OCI-LY7 (cell line): Measurements from ENCODE around the gene CDH23. TPM values are rescaled to one million over a fixed set of nuclear protein-coding genes. Genes with fewer than 3 reads are reported as not detected.

Source experiments
- BruUV-seq: library from RNA; stranded (reverse); fragments of 400-500 nt; replicated peaks from 2 replicates; lab custom pipeline; 2021; lab: Mats Ljungman, UMichigan
- CTCF ChIA-PET: fragments of 300-600 bp; sonication (Branson Sonifier 250); formaldehyde crosslinking; loops from one replicate; lab custom pipeline; 2022; ENCODE audit warnings: antibody characterized with exemption; ENCODE audit not compliant: unreplicated experiment; lab: Charles Lee
- POLR2A ChIA-PET: fragments of 300-600 bp; sonication (Branson Sonifier 250); formaldehyde crosslinking; loops from one replicate; lab custom pipeline; 2022; ENCODE audit warnings: antibody characterized with exemption; lab: Charles Lee
- DNase-seq: peaks from one replicate; pipeline ENCODE4 v3.0.0-alpha.2; 2015; ENCODE audit warnings: low spot score
- H2AFZ ChIP-seq: fragments of 200-600 bp; sonication (generic), shearing (Covaris generic); 2 replicates; pipeline ENCODE4 v1.6.1; 2014; ENCODE audit warnings: mild to moderate bottlenecking, antibody characterized with exemption, low read length, moderate library complexity
- H3K27ac ChIP-seq: fragments of 200-600 bp; sonication (generic); 2 replicates; pipeline ENCODE4 v1.5.1; 2014; ENCODE audit warnings: mixed run types, low read depth, mild to moderate bottlenecking, moderate library complexity, low read length, inconsistent platforms; ENCODE audit not compliant: poor library complexity, severe bottlenecking
- H3K36me3 ChIP-seq: fragments of 200-600 bp; sonication (generic); 2 replicates; pipeline ENCODE4 v1.6.1; 2014; ENCODE audit warnings: mild to moderate bottlenecking, antibody characterized with exemption, low read length, moderate library complexity, mixed read lengths; ENCODE audit not compliant: insufficient read depth
- H3K4me1 ChIP-seq: fragments of 200-600 bp; sonication (generic); 2 replicates; pipeline ENCODE4 v1.5.1; 2014; ENCODE audit warnings: mild to moderate bottlenecking, low read length; ENCODE audit not compliant: insufficient read depth, poor library complexity, severe bottlenecking
- H3K4me2 ChIP-seq: fragments of 200-600 bp; sonication (generic); 2 replicates; pipeline ENCODE4 v1.6.1; 2014; ENCODE audit warnings: mild to moderate bottlenecking, low read length
- H3K4me3 ChIP-seq: fragments of 200-600 bp; sonication (generic); 2 replicates; pipeline ENCODE4 v1.5.1; 2014; ENCODE audit warnings: mild to moderate bottlenecking, low read depth, low read length; ENCODE audit not compliant: poor library complexity, severe bottlenecking
- H3K79me2 ChIP-seq: fragments of 200-600 bp; sonication (generic); 2 replicates; pipeline ENCODE4 v1.6.1; 2016; ENCODE audit warnings: low read depth, mild to moderate bottlenecking, low read length, moderate library complexity, mixed read lengths; ENCODE audit not compliant: insufficient read depth
- H3K9me2 ChIP-seq: fragments of 200-600 bp; sonication (generic); 2 replicates; pipeline ENCODE4 v1.6.1; 2016; ENCODE audit warnings: mild to moderate bottlenecking, low read length, mixed read lengths; ENCODE audit not compliant: insufficient read depth
- H3K9me3 ChIP-seq: fragments of 200-600 bp; sonication (generic); 2 replicates; pipeline ENCODE4 v1.6.1; 2014; ENCODE audit warnings: mild to moderate bottlenecking, mixed run types, low read length, mixed read lengths
- H4K20me1 ChIP-seq: fragments of 200-600 bp; sonication (generic); 2 replicates; pipeline ENCODE4 v1.6.1; 2014; ENCODE audit warnings: mild to moderate bottlenecking, antibody characterized with exemption, low read length, moderate library complexity, mixed read lengths; ENCODE audit not compliant: insufficient read depth
- EZH2phosphoT487 ChIP-seq: fragments of 200-600 bp; sonication (generic); IDR thresholded peaks from 2 replicates; pipeline ENCODE4 v1.6.1; 2018; ENCODE audit warnings: low read depth, borderline replicate concordance, mild to moderate bottlenecking, mixed run types, antibody characterized with exemption, low read length, moderate library complexity, mixed read lengths
- intact Hi-C: fragments of 100-400 bp; cut with micrococcal nuclease; formaldehyde crosslinking; loops from one replicate; pipeline ENCODE4 v1.10.0; 2022; ENCODE audit not compliant: unreplicated experiment
- total RNA-seq, 2 experiments: library from RNA; depleted of rRNA in 1 of 2; stranded (reverse); fragments of >200 nt in 1 of 2; shearing (Covaris generic) in 1 of 2; gene quantifications; 2 replicates each; pipeline ENCODE4 v1.2.3, GENCODE V29; 2014 to 2022
- TF ChIP-seq, protein P1 (sequence below): fragments of 200-600 bp; sonication (generic); conservative IDR thresholded peaks from 2 replicates; pipeline ENCODE4 v1.5.1; 2014; ENCODE audit warnings: mild to moderate bottlenecking, antibody characterized with exemption, low read length, moderate library complexity, mixed read lengths

CDH23 gene
- total RNA-seq, 2 experiments from 2014 or later, result 0.92 to 9.9 TPM

DNA sequence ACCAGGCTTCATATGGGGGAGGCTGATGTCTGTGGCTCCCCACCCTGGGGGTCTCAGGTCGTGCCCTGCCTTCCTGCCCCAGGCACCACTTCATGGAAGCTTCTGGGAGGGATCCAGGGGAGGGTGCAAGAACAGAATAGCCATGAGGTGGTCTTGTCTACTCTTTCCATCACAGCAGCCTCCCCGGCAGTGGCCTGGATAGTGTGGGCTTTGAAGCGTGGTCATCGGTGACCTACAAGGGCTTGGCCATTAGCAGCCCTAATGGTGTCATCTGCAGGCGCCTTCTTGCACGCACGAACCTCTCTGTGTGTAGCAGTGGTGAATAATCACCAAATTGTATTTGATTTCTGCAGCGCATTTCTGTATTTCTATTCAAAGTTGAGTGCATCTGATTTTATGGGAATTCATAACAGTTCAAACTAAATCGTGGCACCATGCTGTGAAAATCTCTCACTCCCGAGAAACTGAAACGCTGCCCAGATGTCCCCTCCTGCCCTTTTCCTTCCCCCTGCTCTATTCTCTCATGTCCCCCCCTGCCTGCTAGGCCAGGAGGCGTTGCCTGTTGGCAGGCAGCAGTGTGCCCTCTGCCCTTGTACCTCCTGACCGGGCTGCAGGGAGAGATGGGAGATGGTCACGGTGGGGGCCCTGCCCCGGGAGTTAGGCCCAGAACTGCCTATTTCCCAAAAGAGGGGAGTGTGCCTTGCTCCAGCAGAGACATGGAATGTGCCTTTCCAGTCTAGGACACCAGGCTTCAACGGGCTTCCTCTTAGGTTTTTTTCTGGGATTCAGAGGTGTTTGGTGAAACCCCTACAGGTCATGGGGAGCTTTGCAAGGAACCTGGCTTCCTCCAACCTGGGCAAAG is 34.8 kb downstream of the CDH23 start:
- no peaks in the 10 kb centered on the region for H3K9me3 ChIP-seq
- H3K36me3 ChIP-seq, result no peaks in the 10 kb centered on the region
- no peak overlapping the region for H3K4me2 ChIP-seq
- H3K4me1 ChIP-seq, result no peaks in the 10 kb centered on the region
- POLR2A ChIA-PET, result no interaction called here
- H4K20me1 ChIP-seq, result no peaks in the 10 kb centered on the region
- no peaks in the 10 kb centered on the region for H3K79me2 ChIP-seq
- no peak overlapping the region for H3K27ac ChIP-seq
- CTCF ChIA-PET, result no interaction called here
- DNase-seq, result no peak
- H3K9me2 ChIP-seq, result no peaks in the 10 kb centered on the region
- no peak for TF ChIP-seq EZH2phosphoT487
- TF ChIP-seq, protein P1, sequence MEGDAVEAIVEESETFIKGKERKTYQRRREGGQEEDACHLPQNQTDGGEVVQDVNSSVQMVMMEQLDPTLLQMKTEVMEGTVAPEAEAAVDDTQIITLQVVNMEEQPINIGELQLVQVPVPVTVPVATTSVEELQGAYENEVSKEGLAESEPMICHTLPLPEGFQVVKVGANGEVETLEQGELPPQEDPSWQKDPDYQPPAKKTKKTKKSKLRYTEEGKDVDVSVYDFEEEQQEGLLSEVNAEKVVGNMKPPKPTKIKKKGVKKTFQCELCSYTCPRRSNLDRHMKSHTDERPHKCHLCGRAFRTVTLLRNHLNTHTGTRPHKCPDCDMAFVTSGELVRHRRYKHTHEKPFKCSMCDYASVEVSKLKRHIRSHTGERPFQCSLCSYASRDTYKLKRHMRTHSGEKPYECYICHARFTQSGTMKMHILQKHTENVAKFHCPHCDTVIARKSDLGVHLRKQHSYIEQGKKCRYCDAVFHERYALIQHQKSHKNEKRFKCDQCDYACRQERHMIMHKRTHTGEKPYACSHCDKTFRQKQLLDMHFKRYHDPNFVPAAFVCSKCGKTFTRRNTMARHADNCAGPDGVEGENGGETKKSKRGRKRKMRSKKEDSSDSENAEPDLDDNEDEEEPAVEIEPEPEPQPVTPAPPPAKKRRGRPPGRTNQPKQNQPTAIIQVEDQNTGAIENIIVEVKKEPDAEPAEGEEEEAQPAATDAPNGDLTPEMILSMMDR, result 0 out of 2 replicates have a peak, but pooled peaks have one; percentile 31
- H3K4me3 ChIP-seq, result no peak overlapping the region
- intact Hi-C loops, result no loop called here
- no peak overlapping the region for H2AFZ ChIP-seq
- no TSS peak for BruUV-seq

DNA sequence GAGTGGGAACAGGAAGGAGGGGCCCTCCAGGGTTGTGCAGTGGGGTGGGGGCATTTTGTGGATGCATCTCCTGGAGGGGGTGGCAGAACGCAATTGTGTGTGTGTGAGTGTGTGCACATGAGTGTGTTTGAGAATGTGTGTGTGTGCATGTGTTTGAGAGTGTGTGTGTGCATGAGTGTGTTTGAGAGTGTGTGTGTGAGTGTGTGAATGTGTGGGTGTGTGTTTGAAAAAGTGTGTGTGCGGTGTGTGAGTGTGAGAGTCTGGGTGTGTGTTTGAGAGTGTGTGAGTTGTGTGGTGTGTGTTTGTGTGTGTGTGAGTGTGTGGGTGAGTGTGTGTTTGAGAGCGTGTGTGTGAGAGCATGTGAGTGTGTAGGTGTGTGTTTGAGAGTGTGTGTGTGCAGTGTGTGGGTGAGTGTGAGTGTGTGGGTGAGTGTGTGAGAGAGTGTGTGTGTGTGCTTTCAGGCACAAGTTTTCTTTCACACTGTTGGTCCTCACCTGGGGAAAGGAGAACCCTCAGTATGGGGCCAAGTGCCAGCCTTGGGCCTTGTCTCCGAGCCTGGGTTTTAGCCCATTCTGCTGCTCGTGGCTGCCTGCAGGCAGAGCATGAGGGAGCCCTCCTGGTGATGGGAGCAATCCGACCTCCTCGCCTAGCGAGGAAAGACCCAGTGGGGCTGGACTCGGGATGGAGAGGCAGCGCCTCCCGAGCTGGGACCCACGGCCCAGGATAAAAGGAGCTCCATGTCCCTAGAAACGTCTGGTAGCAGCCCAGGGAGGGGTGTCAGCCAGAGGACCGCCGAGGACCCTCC is 35.6 kb downstream of the CDH23 start:
- no peaks in the 10 kb centered on the region for H4K20me1 ChIP-seq
- H3K4me3 ChIP-seq, result no peak overlapping the region
- ChIA-PET CTCF (no interaction called here), POLR2A (no interaction called here)
- H3K4me1 ChIP-seq, result no peaks in the 10 kb centered on the region
- no peak overlapping the region for H2AFZ ChIP-seq
- no peaks in the 10 kb centered on the region for H3K9me2 ChIP-seq
- no peak for DNase-seq
- H3K36me3 ChIP-seq, result no peaks in the 10 kb centered on the region
- BruUV-seq, result no TSS peak
- intact Hi-C loops, result no loop called here
- no peaks in the 10 kb centered on the region for H3K9me3 ChIP-seq
- TF ChIP-seq, protein P1, result no peak
- no peak for TF ChIP-seq EZH2phosphoT487
- H3K79me2 ChIP-seq, result no peaks in the 10 kb centered on the region
- H3K27ac ChIP-seq, result no peak overlapping the region
- no peak overlapping the region for H3K4me2 ChIP-seq
